ENCODE data around the gene DPPA4.

Gene DPPA4

GRCh38 chr3:109346770-109347295 lies 9.5 kb upstream of the DPPA4 start:
- no peak overlapping the region for H3K4ac ChIP-seq (ENCODE audit: low read depth, low read length)
- no peak overlapping the region for H3K27ac ChIP-seq (ENCODE audit: low read depth, low read length)
- no peaks in the 10 kb centered on the region for H3K79me1 ChIP-seq (ENCODE audit: low read length)
- WGBS (ENCODE audit: extremely low coverage, insufficient coverage, insufficient read length) = no CpG with 5 or more reads among the region's 3 CpGs
- H2BK120ac ChIP-seq (ENCODE audit: insufficient read depth, low read length, poor library complexity) = no peak overlapping the region
- no peaks in the 10 kb centered on the region for H3K79me2 ChIP-seq (ENCODE audit: control insufficient read depth, insufficient read depth, low read length, poor library complexity)
- no peak overlapping the region for H3K4me2 ChIP-seq (ENCODE audit: low read length)
- H2AFZ ChIP-seq (ENCODE audit: insufficient read depth, low read length, poor library complexity) = no peak overlapping the region
- H2BK12ac ChIP-seq (ENCODE audit: low read length) = no peak overlapping the region
- no peak overlapping the region for H2AK5ac ChIP-seq (ENCODE audit: low read length)
- H3K27me3 ChIP-seq (ENCODE audit: insufficient read depth, low read length) = no peaks in the 10 kb centered on the region
- H3K9me3 ChIP-seq (ENCODE audit: insufficient read depth, low read depth, low read length) = no peaks in the 10 kb centered on the region
- H2BK5ac ChIP-seq (ENCODE audit: low read depth, low read length, poor library complexity) = no peak overlapping the region
- DNase-seq = no peak
- no peak overlapping the region for H3K14ac ChIP-seq (ENCODE audit: low read length)
- H3K9ac ChIP-seq (ENCODE audit: low read length) = no peak overlapping the region
- H4K12ac ChIP-seq (ENCODE audit: low read depth, low read length) = no peak overlapping the region
- H3K18ac ChIP-seq (ENCODE audit: low read length) = no peak overlapping the region
- no peak overlapping the region for H3K23ac ChIP-seq (ENCODE audit: low read length)
- H4K8ac ChIP-seq (ENCODE audit: low read depth, low read length) = no peak overlapping the region
- no peaks in the 10 kb centered on the region for H3K4me1 ChIP-seq (ENCODE audit: control insufficient read depth in 1 of 2, insufficient read depth in 2 of 2, low read length in 2 of 2)
- H4K91ac ChIP-seq (ENCODE audit: low read depth, low read length) = no peak overlapping the region
- no peaks in the 10 kb centered on the region for H3K36me3 ChIP-seq (ENCODE audit: control insufficient read depth in 1 of 2, insufficient read depth in 2 of 2, low read length in 2 of 2)
- H3K4me3 ChIP-seq (ENCODE audit: low read depth, low read length) = no peak overlapping the region

GRCh38 chr3:109346099-109346498 lies 8.8 kb upstream of the DPPA4 start:
- H2AFZ ChIP-seq (ENCODE audit: insufficient read depth, low read length, poor library complexity) = no peak overlapping the region
- no peak overlapping the region for H3K9ac ChIP-seq (ENCODE audit: low read length)
- H3K4me1 ChIP-seq (ENCODE audit: control insufficient read depth in 1 of 2, insufficient read depth in 2 of 2, low read length in 2 of 2) = no peaks in the 10 kb centered on the region
- H3K79me1 ChIP-seq (ENCODE audit: low read length) = no peaks in the 10 kb centered on the region
- H2BK12ac ChIP-seq (ENCODE audit: low read length) = no peak overlapping the region
- no peak overlapping the region for H3K4me2 ChIP-seq (ENCODE audit: low read length)
- no peak overlapping the region for H3K4ac ChIP-seq (ENCODE audit: low read depth, low read length)
- WGBS (ENCODE audit: extremely low coverage, insufficient coverage, insufficient read length) = no CpG with 5 or more reads among the region's 4 CpGs
- no peak overlapping the region for H4K91ac ChIP-seq (ENCODE audit: low read depth, low read length)
- H3K36me3 ChIP-seq (ENCODE audit: control insufficient read depth in 1 of 2, insufficient read depth in 2 of 2, low read length in 2 of 2) = no peaks in the 10 kb centered on the region
- no peak overlapping the region for H3K18ac ChIP-seq (ENCODE audit: low read length)
- no peak overlapping the region for H3K27ac ChIP-seq (ENCODE audit: low read depth, low read length)
- H3K9me3 ChIP-seq (ENCODE audit: insufficient read depth, low read depth, low read length) = no peaks in the 10 kb centered on the region
- H3K23ac ChIP-seq (ENCODE audit: low read length) = no peak overlapping the region
- H3K27me3 ChIP-seq (ENCODE audit: insufficient read depth, low read length) = no peaks in the 10 kb centered on the region
- no peak overlapping the region for H4K12ac ChIP-seq (ENCODE audit: low read depth, low read length)
- H3K4me3 ChIP-seq (ENCODE audit: low read depth, low read length) = no peak overlapping the region
- no peaks in the 10 kb centered on the region for H3K79me2 ChIP-seq (ENCODE audit: control insufficient read depth, insufficient read depth, low read length, poor library complexity)
- H2AK5ac ChIP-seq (ENCODE audit: low read length) = no peak overlapping the region
- H2BK5ac ChIP-seq (ENCODE audit: low read depth, low read length, poor library complexity) = no peak overlapping the region
- no peak overlapping the region for H2BK120ac ChIP-seq (ENCODE audit: insufficient read depth, low read length, poor library complexity)
- no peak overlapping the region for H4K8ac ChIP-seq (ENCODE audit: low read depth, low read length)
- DNase-seq = no peak
- no peak overlapping the region for H3K14ac ChIP-seq (ENCODE audit: low read length)

GRCh38 chr3:109339714-109340648 lies 2.6 kb upstream of the DPPA4 start:
- peaks cover 0 to 5% of the 10 kb centered on the region in 2 experiments for H3K4me1 ChIP-seq (ENCODE audit: control insufficient read depth in 1 of 2, insufficient read depth in 2 of 2, low read length in 2 of 2)
- WGBS (ENCODE audit: extremely low coverage, insufficient coverage, insufficient read length) = no CpG with 5 or more reads among the region's 5 CpGs
- no peaks in the 10 kb centered on the region for H3K36me3 ChIP-seq (ENCODE audit: control insufficient read depth in 1 of 2, insufficient read depth in 2 of 2, low read length in 2 of 2)
- no peak overlapping the region for H2AFZ ChIP-seq (ENCODE audit: insufficient read depth, low read length, poor library complexity)
- H2AK5ac ChIP-seq (ENCODE audit: low read length) = no peak overlapping the region
- H3K27me3 ChIP-seq (ENCODE audit: insufficient read depth, low read length) = no peaks in the 10 kb centered on the region
- H3K9me3 ChIP-seq (ENCODE audit: insufficient read depth, low read depth, low read length) = no peaks in the 10 kb centered on the region
- peaks cover 4% of the 10 kb centered on the region for H3K79me1 ChIP-seq (ENCODE audit: low read length)
- H3K9ac ChIP-seq (ENCODE audit: low read length) = no peak overlapping the region
- no peak overlapping the region for H3K23ac ChIP-seq (ENCODE audit: low read length)
- no peak overlapping the region for H2BK120ac ChIP-seq (ENCODE audit: insufficient read depth, low read length, poor library complexity)
- H2BK5ac ChIP-seq (ENCODE audit: low read depth, low read length, poor library complexity) = no peak overlapping the region
- H3K18ac ChIP-seq (ENCODE audit: low read length) = no peak overlapping the region
- no peak for DNase-seq
- H3K14ac ChIP-seq (ENCODE audit: low read length) = no peak overlapping the region
- no peak overlapping the region for H2BK12ac ChIP-seq (ENCODE audit: low read length)
- H3K4me2 ChIP-seq (ENCODE audit: low read length) = no peak overlapping the region
- no peak overlapping the region for H3K4ac ChIP-seq (ENCODE audit: low read depth, low read length)
- H4K91ac ChIP-seq (ENCODE audit: low read depth, low read length) = no peak overlapping the region
- H3K79me2 ChIP-seq (ENCODE audit: control insufficient read depth, insufficient read depth, low read length, poor library complexity) = peaks cover 5% of the 10 kb centered on the region
- no peak overlapping the region for H4K8ac ChIP-seq (ENCODE audit: low read depth, low read length)
- H3K4me3 ChIP-seq (ENCODE audit: low read depth, low read length) = no peak overlapping the region
- no peak overlapping the region for H4K12ac ChIP-seq (ENCODE audit: low read depth, low read length)
- no peak overlapping the region for H3K27ac ChIP-seq (ENCODE audit: low read depth, low read length)

GRCh38 chr3:109339197-109339596 lies 1.9 kb upstream of the DPPA4 start:
- Histone ChIP-seq H3K4me1 (ENCODE audit: control insufficient read depth in 1 of 2, insufficient read depth in 2 of 2, low read length in 2 of 2) (peaks cover 0 to 5% of the 10 kb centered on the region in 2 experiments), H3K9me3 (ENCODE audit: insufficient read depth, low read depth, low read length) (no peaks in the 10 kb centered on the region), H3K23ac (ENCODE audit: low read length) (no peak overlapping the region), H4K8ac (ENCODE audit: low read depth, low read length) (no peak overlapping the region), H3K4me2 (ENCODE audit: low read length) (no peak overlapping the region), H3K36me3 (ENCODE audit: control insufficient read depth in 1 of 2, insufficient read depth in 2 of 2, low read length in 2 of 2) (no peaks in the 10 kb centered on the region), H3K18ac (ENCODE audit: low read length) (no peak overlapping the region), H3K79me2 (ENCODE audit: control insufficient read depth, insufficient read depth, low read length, poor library complexity) (peaks cover 5% of the 10 kb centered on the region), H4K91ac (ENCODE audit: low read depth, low read length) (no peak overlapping the region), H2BK12ac (ENCODE audit: low read length) (no peak overlapping the region), H3K4ac (ENCODE audit: low read depth, low read length) (no peak overlapping the region), H3K79me1 (ENCODE audit: low read length) (peaks cover 4% of the 10 kb centered on the region), H3K27me3 (ENCODE audit: insufficient read depth, low read length) (no peaks in the 10 kb centered on the region), H2BK5ac (ENCODE audit: low read depth, low read length, poor library complexity) (no peak overlapping the region), H3K14ac (ENCODE audit: low read length) (no peak overlapping the region), H2BK120ac (ENCODE audit: insufficient read depth, low read length, poor library complexity) (no peak overlapping the region), H3K4me3 (ENCODE audit: low read depth, low read length) (no peak overlapping the region), H4K12ac (ENCODE audit: low read depth, low read length) (no peak overlapping the region), H2AFZ (ENCODE audit: insufficient read depth, low read length, poor library complexity) (no peak overlapping the region), H3K9ac (ENCODE audit: low read length) (no peak overlapping the region), H3K27ac (ENCODE audit: low read depth, low read length) (no peak overlapping the region), H2AK5ac (ENCODE audit: low read length) (no peak overlapping the region)
- WGBS (ENCODE audit: extremely low coverage, insufficient coverage, insufficient read length) = no CpG with 5 or more reads among the region's 3 CpGs
- DNase-seq = no peak
